Endothelial cell of umbilical vein (primary cell): ENCODE results near the gene PVR. TPM values are rescaled to one million over a fixed set of nuclear protein-coding genes. Genes with fewer than 3 reads are reported as not detected.
A peak's percentile ranks its signal among the peaks of the same experiment; 100 is the strongest.

Experiments used
- BruUV-seq: library from RNA; stranded (reverse); fragments of 400-500 nt; replicated peaks from 2 replicates; lab custom pipeline; 2021; lab: Mats Ljungman, UMichigan
- CTCF ChIA-PET: fragments of 300-600, 350-600 bp; sonication (Branson Sonifier 250); formaldehyde crosslinking; loops from one replicate; lab custom pipeline; 2021; ENCODE audit warnings: antibody characterized with exemption, inconsistent platforms; lab: Charles Lee
- POLR2A ChIA-PET: fragments of 300-600, 350-600 bp; sonication (Branson Sonifier 250); formaldehyde crosslinking; loops from one replicate; lab custom pipeline; 2021; ENCODE audit warnings: antibody characterized with exemption, inconsistent platforms; lab: Charles Lee
- DNase-seq: peaks from one replicate; pipeline ENCODE4 v3.0.0-alpha.2; 2011; ENCODE audit warnings: low read depth, low spot score
- FAIRE-seq: peaks from 2 replicates; lab custom pipeline; 2011; peaks lifted over from hg19 to GRCh38; lab: Jason Lieb, UNC
- H2AFZ ChIP-seq: 2 replicates; pipeline ENCODE4 v1.6.0; 2012; ENCODE audit warnings: low read depth, low read length, control low read depth, inconsistent platforms
- H3K27ac ChIP-seq: 2 replicates; pipeline ENCODE4 v1.5.1; 2011; ENCODE audit warnings: low read depth, mild to moderate bottlenecking, control low read depth, low read length, moderate library complexity; ENCODE audit not compliant: insufficient read depth
- H3K27me3 ChIP-seq, 2 experiments: 2 replicates each; pipeline versions ENCODE4 v1.6.0 to v1.6.1; 2011; ENCODE audit warnings: low read length in 2 of 2, mixed read lengths in 1 of 2; ENCODE audit not compliant: control insufficient read depth in 2 of 2, insufficient read depth in 2 of 2
- H3K36me3 ChIP-seq, 2 experiments: 2 replicates in 1 of 2; 3 replicates in 1 of 2; pipeline ENCODE4 v1.5.1; 2011; ENCODE audit warnings: low read length in 2 of 2, mild to moderate bottlenecking in 1 of 2, moderate library complexity in 1 of 2; ENCODE audit not compliant: control insufficient read depth in 2 of 2, insufficient read depth in 2 of 2; ENCODE audit errors: extremely low read depth in 1 of 2
- H3K4me1 ChIP-seq: 3 replicates; pipeline ENCODE4 v1.5.1; 2011; ENCODE audit warnings: mild to moderate bottlenecking, low read length; ENCODE audit not compliant: control insufficient read depth, insufficient read depth; ENCODE audit errors: extremely low read depth
- H3K4me2 ChIP-seq: 2 replicates; pipeline ENCODE4 v1.6.1; 2011; ENCODE audit warnings: low read length, control low read depth, mixed read lengths; ENCODE audit not compliant: insufficient read depth
- H3K4me3 ChIP-seq, 3 experiments: fragments of 200-600 bp in 1 of 3; sonication (generic), shearing (Covaris generic) in 1 of 3; replicated peaks in 1 of 3; 2 replicates each; pipeline ENCODE4 v1.5.1; 2011 to 2016; ENCODE audit warnings: control low read depth in 3 of 3, low read length in 3 of 3, mild to moderate bottlenecking in 2 of 3, inconsistent platforms in 1 of 3, low read depth in 1 of 3, moderate library complexity in 1 of 3; ENCODE audit not compliant: insufficient read depth in 1 of 3
- H3K79me2 ChIP-seq: 2 replicates; pipeline ENCODE4 v1.6.0; 2012; ENCODE audit warnings: low read length, inconsistent platforms; ENCODE audit not compliant: control insufficient read depth, insufficient read depth
- H3K9ac ChIP-seq: replicated peaks from 2 replicates; pipeline ENCODE3; 2011; ENCODE audit warnings: low read length, control low read depth; ENCODE audit not compliant: insufficient read depth; ENCODE audit errors: extremely low read depth
- H3K9me1 ChIP-seq: replicated peaks from 3 replicates; pipeline ENCODE4 v1.6.0; 2011; ENCODE audit warnings: mild to moderate bottlenecking, low read length; ENCODE audit not compliant: control insufficient read depth, insufficient read depth; ENCODE audit errors: extremely low read depth
- H3K9me3 ChIP-seq: replicated peaks from 2 replicates; pipeline ENCODE4 v1.5.1; 2012; ENCODE audit warnings: low read length, inconsistent platforms; ENCODE audit not compliant: control insufficient read depth, insufficient read depth
- H4K20me1 ChIP-seq: replicated peaks from 2 replicates; pipeline ENCODE3; 2011; ENCODE audit warnings: mild to moderate bottlenecking, low read length; ENCODE audit not compliant: control insufficient read depth, insufficient read depth; ENCODE audit errors: extremely low read depth
- EZH2 ChIP-seq: IDR thresholded peaks from 2 replicates; pipeline ENCODE4 v1.6.1; 2012; ENCODE audit warnings: borderline replicate concordance, low read depth, mild to moderate bottlenecking, moderate library complexity, low read length, inconsistent platforms; ENCODE audit not compliant: severe bottlenecking
- FOS ChIP-seq: IDR thresholded peaks from 2 replicates; pipeline ENCODE4 v1.6.1; 2011; ENCODE audit warnings: mild to moderate bottlenecking, low read length, moderate library complexity, borderline replicate concordance; ENCODE audit not compliant: insufficient read depth
- GATA2 ChIP-seq: IDR thresholded peaks from 2 replicates; pipeline ENCODE4 v1.7.0; 2011; ENCODE audit warnings: low read depth, mild to moderate bottlenecking, moderate library complexity, mixed read lengths, low read length; ENCODE audit not compliant: insufficient read length, insufficient read depth
- JUN ChIP-seq: IDR thresholded peaks from 2 replicates; pipeline ENCODE4 v1.6.1; 2011; ENCODE audit warnings: borderline replicate concordance, low read depth; ENCODE audit not compliant: insufficient read length, insufficient read depth
- MYC ChIP-seq: IDR thresholded peaks from one replicate; pipeline ENCODE4 v1.6.1; 2011; ENCODE audit warnings: mild to moderate bottlenecking, low read depth, low read length
- POLR2AphosphoS5 ChIP-seq: IDR thresholded peaks from 2 replicates; pipeline ENCODE4 v1.6.1; 2012; ENCODE audit warnings: low read depth, mild to moderate bottlenecking, control low read depth, low read length, moderate library complexity; ENCODE audit not compliant: insufficient read depth
- dilution Hi-C: fragments of 300-500 bp; cut with MboI; formaldehyde crosslinking; loops from one replicate; pipeline ENCODE4 v1.15.0; 2019; ENCODE audit warnings: low sequenced_read_pairs; ENCODE audit not compliant: extremely low pct_ligation_motif_present
- intact Hi-C: fragments of 100-400 bp; cut with micrococcal nuclease; formaldehyde crosslinking; loops from one replicate; pipeline ENCODE4 v1.10.0; 2022
- polyA plus RNA-seq, 4 experiments: library from polyadenylated mRNA; depleted of rRNA in 3 of 4; stranded (reverse) in 3 of 4; unstranded in 1 of 4; fragments of >200 nt; gene quantifications; 2 replicates each; pipeline versions ENCODE4 v1.2.1 to v1.2.3, GENCODE V29; 2011 to 2012; ENCODE audit warnings: missing spikeins in 1 of 4
- total RNA-seq: library from RNA; stranded (reverse); gene quantifications from 2 replicates; pipeline ENCODE4 v1.2.3, GENCODE V29; 2021
- TF ChIP-seq, protein P1 (sequence below): IDR thresholded peaks from 2 replicates; pipeline ENCODE4 v1.6.1; 2011; ENCODE audit not compliant: insufficient read depth, insufficient read length

PVR gene
- total and polyA plus RNA-seq, 2 donors (not counting 3 experiments of a cell fraction or from before 2014, with no cell fraction given): 133 to 226 TPM

DNA sequence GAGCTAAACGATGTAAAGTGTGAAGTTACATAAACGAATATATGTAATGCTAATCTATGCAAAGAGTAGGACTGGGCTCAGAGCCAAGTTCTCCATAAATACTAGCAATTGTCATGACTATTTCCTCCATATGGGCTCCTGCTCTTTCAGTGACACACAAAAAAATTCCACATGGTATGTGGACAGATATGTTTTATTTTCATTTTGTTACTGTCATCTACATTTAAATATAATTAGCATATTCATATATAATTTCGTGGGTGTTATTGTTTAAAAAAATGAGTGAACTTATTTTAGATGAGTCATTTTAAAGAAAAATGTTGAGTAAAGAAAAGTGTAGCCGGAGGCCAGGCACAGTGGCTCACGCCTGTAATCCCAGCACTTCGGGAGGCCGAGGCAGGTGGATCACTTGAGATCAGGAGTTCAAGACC lies 35.3 kb upstream of the PVR start:
- peak overlapping the region; percentile 93 for H3K27ac ChIP-seq
- H3K9ac ChIP-seq: peak overlapping the region; percentile 43
- intact Hi-C loops: loop anchor here (1.0 kb wide), 1 partner anchor 49 kb away; no protein-coding TSS in a partner anchor
- no peaks in the 10 kb centered on the region for H3K36me3 ChIP-seq
- H3K27me3 ChIP-seq: no peaks in the 10 kb centered on the region
- dilution Hi-C loops: no loop called here
- H3K9me1 ChIP-seq: no peaks in the 10 kb centered on the region
- no peaks in the 10 kb centered on the region for H3K79me2 ChIP-seq
- peaks cover 52% of the 10 kb centered on the region for H3K4me1 ChIP-seq
- no peaks in the 10 kb centered on the region for H4K20me1 ChIP-seq
- H2AFZ ChIP-seq: no peak overlapping the region
- no peak for TF ChIP-seq GATA2
- peak; percentile 28 for TF ChIP-seq POLR2AphosphoS5
- H3K4me3 ChIP-seq: no peak overlapping the region
- H3K4me2 ChIP-seq: peak overlapping the region; percentile 42
- H3K9me3 ChIP-seq: no peaks in the 10 kb centered on the region
- CTCF ChIA-PET: interaction anchor here (0.7 to 2.3 kb wide), 6 partner anchors 18 to 49 kb away, joined by 3 to 12 read pairs (median 4); no protein-coding TSS in a partner anchor
- BruUV-seq: no TSS peak
- POLR2A ChIA-PET: no interaction called here
- FAIRE-seq: peak; percentile 85
- peak; percentile 87 for DNase-seq

DNA sequence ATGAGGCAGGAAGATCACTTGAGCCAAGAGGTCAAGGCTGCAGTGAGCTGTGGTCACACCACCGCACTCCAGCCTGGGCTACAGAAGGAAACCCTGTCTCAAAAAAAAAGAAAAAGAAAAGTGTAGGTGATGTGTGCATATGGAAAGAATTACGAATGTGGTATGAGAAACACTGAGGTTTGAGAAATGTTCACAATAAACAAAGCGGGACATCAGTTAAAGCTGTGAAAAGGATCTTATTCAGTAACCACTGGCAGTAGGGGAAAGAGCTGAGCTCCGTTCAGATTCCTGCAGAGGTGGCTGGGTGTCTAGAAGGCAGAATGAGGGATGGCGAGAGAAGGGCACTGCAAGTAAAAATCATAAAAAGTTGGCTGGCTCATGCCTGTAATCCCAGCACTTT lies 34.5 kb upstream of the PVR start:
- no peak for TF ChIP-seq FOS
- TF ChIP-seq JUN: no peak
- TF ChIP-seq, protein P1, sequence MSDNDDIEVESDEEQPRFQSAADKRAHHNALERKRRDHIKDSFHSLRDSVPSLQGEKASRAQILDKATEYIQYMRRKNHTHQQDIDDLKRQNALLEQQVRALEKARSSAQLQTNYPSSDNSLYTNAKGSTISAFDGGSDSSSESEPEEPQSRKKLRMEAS: no peak
- no peak for TF ChIP-seq GATA2
- TF ChIP-seq POLR2AphosphoS5: no peak
- no peak for TF ChIP-seq EZH2
- no peak for TF ChIP-seq MYC
- dilution Hi-C loops: no loop called here
- Histone ChIP-seq H3K27ac (peak overlapping the region; percentile 93), H3K9me3 (no peaks in the 10 kb centered on the region), H3K9ac (no peak overlapping the region), H3K4me1 (peaks cover 44% of the 10 kb centered on the region), H4K20me1 (no peaks in the 10 kb centered on the region), H2AFZ (no peak overlapping the region), H3K36me3 (no peaks in the 10 kb centered on the region), H3K4me3 (no peak overlapping the region), H3K4me2 (no peak overlapping the region), H3K79me2 (no peaks in the 10 kb centered on the region), H3K27me3 (no peaks in the 10 kb centered on the region), H3K9me1 (no peaks in the 10 kb centered on the region)
- BruUV-seq: no TSS peak
- FAIRE-seq (no peak), DNase-seq (no peak)
- intact Hi-C loops: no loop called here
- ChIA-PET CTCF (interaction anchor here (1.3 to 1.8 kb wide), 5 partner anchors 19 to 45 kb away, joined by 3 to 7 read pairs (median 4); partner anchors contain the start of gene PVR), POLR2A (interaction anchor here (0.6 to 1.2 kb wide), 2 partner anchors 34 to 166 kb away, joined by 3 to 7 read pairs; partner anchors contain the start of gene PVR)
